HFFc6 (cell line): ENCODE data around the gene APBB2. TPM values are rescaled to one million over a fixed set of nuclear protein-coding genes. Genes with fewer than 3 reads are reported as not detected.

Experiments
- DNase-seq: peaks from one replicate; pipeline ENCODE4 v3.0.0-alpha.2; 2018
- H3K27ac Mint-ChIP-seq: 2 replicates; pipeline ENCODE4 v1.8.0; 2020; ENCODE audit warnings: mild to moderate bottlenecking, mixed read lengths
- H3K27me3 Mint-ChIP-seq: 2 replicates; pipeline ENCODE4 v1.8.0; 2021; ENCODE audit warnings: mild to moderate bottlenecking, moderate library complexity, mixed read lengths; ENCODE audit not compliant: insufficient read depth
- H3K36me3 Mint-ChIP-seq: 2 replicates; pipeline ENCODE4 v1.8.0; 2021; ENCODE audit warnings: low read depth, mixed read lengths
- H3K4me1 Mint-ChIP-seq: 2 replicates; pipeline ENCODE4 v1.8.0; 2020; ENCODE audit warnings: low read depth, mixed read lengths
- H3K4me3 Mint-ChIP-seq: 2 replicates; pipeline ENCODE4 v1.8.0; 2020; ENCODE audit warnings: mild to moderate bottlenecking, moderate library complexity, mixed read lengths
- H3K9me3 Mint-ChIP-seq: 2 replicates; pipeline ENCODE4 v1.8.0; 2020; ENCODE audit warnings: mild to moderate bottlenecking, mixed read lengths
- total RNA-seq, 6 experiments: library from RNA; stranded (reverse); fragmentation: NEBNext Ultra II Directional; extraction: Animal tissue kit (Norgen Biotek cat#: 25700); gene quantifications; 2 replicates in 1 of 6; 3 replicates in 5 of 6; pipeline ENCODE4 v1.2.3, GENCODE V29; 2021
- TF ChIP-seq, protein P1 (sequence below): fragments of 200-600 bp; sonication (generic); IDR thresholded peaks from 2 replicates; pipeline ENCODE4 v1.5.0; 2021; ENCODE audit warnings: antibody characterized with exemption, mild to moderate bottlenecking

APBB2 gene
- total RNA-seq, 6 experiments from 2014 or later, result 32.4 to 45.5 (median 35.8) TPM

DNA sequence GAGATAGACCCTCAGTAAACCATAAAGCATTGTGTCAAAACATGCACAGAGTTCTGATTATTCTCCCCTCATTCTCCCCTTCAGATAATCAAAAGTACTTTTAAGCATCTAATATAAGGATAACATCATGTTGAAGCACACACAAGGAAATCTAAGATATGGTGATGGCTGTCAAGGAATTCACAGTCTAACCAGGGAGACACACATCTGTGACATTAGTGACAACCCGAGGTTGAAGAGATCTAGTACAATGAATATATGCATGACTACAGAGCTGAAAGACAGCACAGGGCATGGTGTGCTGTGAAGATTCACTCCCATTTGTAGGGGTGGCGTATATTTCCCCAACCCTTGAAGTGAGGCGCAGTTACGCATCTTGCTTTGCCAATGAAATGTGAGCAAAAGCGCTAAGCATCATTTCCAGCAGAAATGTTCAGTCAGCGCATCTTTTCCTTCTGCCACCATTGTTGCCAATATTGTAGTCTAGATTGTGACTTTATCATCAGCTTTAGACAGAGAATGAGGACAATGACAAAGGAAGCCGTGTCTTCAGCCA, 342.6 kb downstream of the APBB2 start:
- DNase-seq, result no peak
- Mint-ChIP-seq H3K36me3 (peaks cover 7% of the 10 kb centered on the region), H3K27me3 (no peaks in the 10 kb centered on the region; the same call in 1 of the 2 replicates), H3K4me3 (no peak overlapping the region), H3K9me3 (no peaks in the 10 kb centered on the region), H3K4me1 (peaks cover 13% of the 10 kb centered on the region), H3K27ac (no peak overlapping the region)
- TF ChIP-seq, protein P1, sequence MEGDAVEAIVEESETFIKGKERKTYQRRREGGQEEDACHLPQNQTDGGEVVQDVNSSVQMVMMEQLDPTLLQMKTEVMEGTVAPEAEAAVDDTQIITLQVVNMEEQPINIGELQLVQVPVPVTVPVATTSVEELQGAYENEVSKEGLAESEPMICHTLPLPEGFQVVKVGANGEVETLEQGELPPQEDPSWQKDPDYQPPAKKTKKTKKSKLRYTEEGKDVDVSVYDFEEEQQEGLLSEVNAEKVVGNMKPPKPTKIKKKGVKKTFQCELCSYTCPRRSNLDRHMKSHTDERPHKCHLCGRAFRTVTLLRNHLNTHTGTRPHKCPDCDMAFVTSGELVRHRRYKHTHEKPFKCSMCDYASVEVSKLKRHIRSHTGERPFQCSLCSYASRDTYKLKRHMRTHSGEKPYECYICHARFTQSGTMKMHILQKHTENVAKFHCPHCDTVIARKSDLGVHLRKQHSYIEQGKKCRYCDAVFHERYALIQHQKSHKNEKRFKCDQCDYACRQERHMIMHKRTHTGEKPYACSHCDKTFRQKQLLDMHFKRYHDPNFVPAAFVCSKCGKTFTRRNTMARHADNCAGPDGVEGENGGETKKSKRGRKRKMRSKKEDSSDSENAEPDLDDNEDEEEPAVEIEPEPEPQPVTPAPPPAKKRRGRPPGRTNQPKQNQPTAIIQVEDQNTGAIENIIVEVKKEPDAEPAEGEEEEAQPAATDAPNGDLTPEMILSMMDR, result no peak

DNA sequence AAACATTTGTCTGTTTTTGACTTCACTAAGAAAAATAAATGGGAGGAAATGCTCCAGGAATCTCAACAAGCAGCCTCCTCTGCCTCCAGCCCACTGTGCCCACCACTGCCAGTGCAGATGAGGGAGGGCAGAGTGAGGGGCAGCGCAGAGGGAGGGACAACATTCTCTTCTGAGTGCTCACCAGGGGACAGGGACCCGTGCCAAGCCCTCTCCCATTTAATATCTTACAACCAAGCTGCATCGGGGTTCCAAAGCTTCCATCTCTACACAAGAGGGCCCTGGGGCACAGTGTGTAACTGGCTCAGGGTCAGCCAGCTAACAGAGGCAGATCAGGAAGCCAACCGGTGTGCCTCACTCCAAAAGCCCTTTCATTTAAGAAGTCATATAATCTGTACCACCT, 344.2 kb downstream of the APBB2 start:
- TF ChIP-seq, protein P1, result no peak
- H3K4me3 Mint-ChIP-seq, result no peak overlapping the region
- peaks cover 20% of the 10 kb centered on the region for H3K4me1 Mint-ChIP-seq
- no peak overlapping the region for H3K27ac Mint-ChIP-seq
- H3K36me3 Mint-ChIP-seq, result peaks cover 7% of the 10 kb centered on the region
- H3K27me3 Mint-ChIP-seq, result no peaks in the 10 kb centered on the region; the same call in 1 of the 2 replicates
- H3K9me3 Mint-ChIP-seq, result no peaks in the 10 kb centered on the region
- no peak for DNase-seq

DNA sequence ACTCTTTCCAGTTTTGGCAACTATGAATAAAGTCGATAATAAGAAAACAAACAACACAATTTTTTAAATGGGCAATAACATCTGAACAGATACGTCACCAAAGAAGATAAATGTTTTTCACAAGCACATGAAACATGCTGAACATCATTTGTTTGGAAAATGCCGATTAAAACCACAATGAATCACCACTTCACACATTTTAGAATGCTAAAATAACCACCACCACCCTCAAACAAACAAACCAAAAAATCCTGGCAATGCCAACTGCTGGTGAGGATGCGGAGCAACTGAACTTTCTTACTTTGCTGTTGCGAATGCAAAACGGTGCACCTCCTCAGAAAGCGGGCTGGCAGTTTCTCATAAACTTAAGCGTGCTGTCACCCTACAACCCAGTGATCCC, 348.6 kb downstream of the APBB2 start:
- no peak for DNase-seq
- Mint-ChIP-seq H3K27me3 (no peaks in the 10 kb centered on the region), H3K9me3 (no peaks in the 10 kb centered on the region), H3K4me3 (no peak overlapping the region), H3K4me1 (peaks cover 20% of the 10 kb centered on the region), H3K27ac (no peak overlapping the region), H3K36me3 (no peaks in the 10 kb centered on the region)
- TF ChIP-seq, protein P1, result no peak

DNA sequence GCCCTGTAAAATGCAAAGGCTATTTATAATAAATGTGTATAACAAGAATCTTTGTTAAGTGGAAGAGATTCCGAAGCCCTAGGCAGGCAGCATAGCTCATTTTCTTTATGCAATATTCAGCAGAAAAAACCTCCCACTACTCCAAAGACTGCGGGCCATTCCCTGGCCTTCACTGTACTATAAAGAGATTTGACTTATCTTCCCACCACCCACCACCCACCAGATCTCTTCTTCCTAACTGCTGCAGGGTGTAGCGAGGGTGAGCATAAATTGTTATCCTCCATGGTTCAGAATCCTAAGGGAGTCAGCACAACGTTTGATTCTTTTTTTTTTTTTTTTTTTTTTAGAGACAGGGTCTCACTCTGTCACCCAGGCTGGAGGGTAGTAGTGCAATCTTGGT, 349.8 kb downstream of the APBB2 start:
- Mint-ChIP-seq H3K9me3 (no peaks in the 10 kb centered on the region), H3K4me3 (no peak overlapping the region), H3K4me1 (peaks cover 13% of the 10 kb centered on the region), H3K27me3 (no peaks in the 10 kb centered on the region), H3K36me3 (no peaks in the 10 kb centered on the region), H3K27ac (no peak overlapping the region)
- DNase-seq, result no peak
- TF ChIP-seq, protein P1, result no peak

DNA sequence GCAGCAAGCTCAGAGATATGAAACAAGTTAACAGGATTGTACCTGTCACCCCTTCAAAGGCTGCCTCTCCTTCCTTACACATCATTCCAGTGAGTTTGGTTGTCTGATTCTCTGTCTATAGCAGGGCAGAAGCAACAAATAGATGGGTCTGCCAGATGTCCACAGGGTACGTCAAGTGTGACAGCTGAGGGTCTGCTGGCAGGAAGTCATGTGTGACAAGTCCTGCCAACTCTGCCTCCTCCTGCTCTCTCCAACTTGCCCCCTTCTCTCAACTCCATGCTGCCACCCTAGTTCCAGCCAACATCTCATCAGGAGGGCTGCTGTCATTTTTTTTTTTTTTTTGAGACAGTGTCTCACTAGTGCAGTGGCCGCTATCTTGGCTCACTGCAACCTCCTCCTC, 355.4 kb downstream of the APBB2 start:
- H3K9me3 Mint-ChIP-seq, result no peaks in the 10 kb centered on the region
- H3K4me1 Mint-ChIP-seq, result no peaks in the 10 kb centered on the region
- peaks cover 5% of the 10 kb centered on the region for H3K27me3 Mint-ChIP-seq
- no peak for DNase-seq
- no peak overlapping the region for H3K4me3 Mint-ChIP-seq
- TF ChIP-seq, protein P1, result no peak
- H3K27ac Mint-ChIP-seq, result no peak overlapping the region
- no peaks in the 10 kb centered on the region for H3K36me3 Mint-ChIP-seq

DNA sequence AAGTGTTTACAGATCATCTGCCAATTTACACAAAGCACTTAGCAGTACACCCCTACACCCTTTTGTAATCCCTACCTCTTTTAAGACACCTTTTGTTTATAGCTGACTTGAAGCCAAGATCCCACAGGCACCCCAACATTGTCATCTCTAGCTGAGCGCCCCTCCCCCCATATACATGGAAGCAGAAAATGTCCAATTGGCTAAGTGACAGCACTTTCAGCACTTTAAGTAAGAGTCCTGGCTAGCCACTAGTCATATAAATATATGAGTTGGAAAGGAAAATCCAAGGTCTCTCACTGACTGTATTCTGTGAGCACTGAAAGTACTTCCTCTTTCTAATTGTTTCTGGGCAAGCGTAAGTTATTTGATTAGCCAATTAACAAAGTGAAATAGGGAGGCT, 356.4 kb downstream of the APBB2 start:
- TF ChIP-seq, protein P1, result no peak

More for the DNA sequence above, 356.4 kb downstream of the APBB2 start:
- Mint-ChIP-seq H3K4me3 (no peak overlapping the region), H3K36me3 (no peaks in the 10 kb centered on the region), H3K27me3 (peaks cover 5% of the 10 kb centered on the region), H3K9me3 (no peaks in the 10 kb centered on the region), H3K27ac (no peak overlapping the region), H3K4me1 (no peaks in the 10 kb centered on the region)
- no peak for DNase-seq
